ENCODE data around the gene GTF2E1. TPM values are rescaled to one million over a fixed set of nuclear protein-coding genes. Genes with fewer than 3 reads are reported as not detected.
"Not testable (repeated sequence)": the region's sequence is repeated elsewhere in the genome, so short reads cannot be mapped to it uniquely, and the experiment has no call there.

Gene GTF2E1
- 10 to 100 TPM; 26.1 to 27.0 TPM for total RNA-seq

DNA sequence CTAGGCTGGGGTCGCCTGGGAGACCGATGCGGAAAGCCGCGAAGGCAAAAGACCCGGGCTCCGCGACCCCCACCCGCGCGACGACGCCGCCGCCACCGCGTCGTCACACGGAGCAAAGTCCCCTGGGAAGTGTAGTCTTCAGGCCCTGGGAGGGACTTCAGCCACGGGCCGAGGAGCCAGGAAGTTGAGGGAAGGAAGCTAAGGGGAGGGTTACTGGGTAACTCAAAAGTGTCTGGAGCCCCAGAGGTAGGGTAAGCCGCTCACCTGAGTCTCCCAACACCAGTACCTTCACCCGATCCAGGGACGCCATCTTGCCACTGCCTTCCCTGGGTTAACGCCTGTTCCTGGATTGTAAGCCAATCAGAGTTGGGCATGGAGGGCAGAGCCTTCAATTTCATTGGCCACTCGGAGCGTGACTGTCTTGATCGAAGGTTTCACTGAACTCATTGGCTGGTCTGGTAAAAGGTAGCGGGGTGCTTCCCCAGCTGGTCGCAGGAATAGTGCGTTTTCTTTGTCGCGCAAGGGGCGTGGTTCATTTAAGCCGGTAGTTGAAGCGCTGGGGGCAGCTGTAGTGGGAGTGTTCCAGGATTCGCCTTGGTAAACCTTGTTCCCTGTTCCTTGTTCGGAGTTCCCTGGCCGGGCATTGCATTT is at the start of gene GTF2E1, which contains the start of gene RABL3:
Gene GTF2E1, plus strand, starts transcription at position 547 of the 651 bp plus-strand sequence. CDS start 7,809 bp downstream, outside the sequence.
Gene RABL3, minus strand, starts transcription at position 319 of the 651 bp plus-strand sequence. Its CDS starts 9 bp downstream, at position 310.
- Mint-ChIP-seq H3K9me3 (ENCODE audit: low read depth) (peaks cover under 1% of the 10 kb centered on the region), H3K27me3 (no peaks in the 10 kb centered on the region), H3K27ac (peak within 1 kb of the TSS; percentile 95), H3K4me3 (peak within 1 kb of the TSS; percentile 98), H3K4me1 (peaks cover 28% of the 10 kb centered on the region), H3K36me3 (ENCODE audit: low read depth) (peaks cover 30% of the 10 kb centered on the region)
- POLR2A ChIA-PET: interaction anchor here (0.7 to 1.5 kb wide), 3 partner anchors 20 to 147 kb away, joined by 3 to 5 read pairs (median 4); partner anchors contain the start of gene NDUFB4
- peak; percentile 99 for ATAC-seq
- CTCF ChIA-PET: interaction anchor here (0.9 to 3.8 kb wide), 2 partner anchors 145 to 182 kb away, joined by 3 to 17 read pairs; no protein-coding TSS in a partner anchor
- intact Hi-C loops (cut with DNase I, micrococcal nuclease): loop anchor here (1.0 to 10.0 kb wide), 9 partner anchors 53 to 1640 kb away; partner anchors contain the start of genes COX17 (in 2 of the 2), NDUFB4 (in 2 of the 2), LRRC58 (in 1 of the 2) and MIX23 (in 1 of the 2)
- peak; percentile 96 for DNase-seq

DNA sequence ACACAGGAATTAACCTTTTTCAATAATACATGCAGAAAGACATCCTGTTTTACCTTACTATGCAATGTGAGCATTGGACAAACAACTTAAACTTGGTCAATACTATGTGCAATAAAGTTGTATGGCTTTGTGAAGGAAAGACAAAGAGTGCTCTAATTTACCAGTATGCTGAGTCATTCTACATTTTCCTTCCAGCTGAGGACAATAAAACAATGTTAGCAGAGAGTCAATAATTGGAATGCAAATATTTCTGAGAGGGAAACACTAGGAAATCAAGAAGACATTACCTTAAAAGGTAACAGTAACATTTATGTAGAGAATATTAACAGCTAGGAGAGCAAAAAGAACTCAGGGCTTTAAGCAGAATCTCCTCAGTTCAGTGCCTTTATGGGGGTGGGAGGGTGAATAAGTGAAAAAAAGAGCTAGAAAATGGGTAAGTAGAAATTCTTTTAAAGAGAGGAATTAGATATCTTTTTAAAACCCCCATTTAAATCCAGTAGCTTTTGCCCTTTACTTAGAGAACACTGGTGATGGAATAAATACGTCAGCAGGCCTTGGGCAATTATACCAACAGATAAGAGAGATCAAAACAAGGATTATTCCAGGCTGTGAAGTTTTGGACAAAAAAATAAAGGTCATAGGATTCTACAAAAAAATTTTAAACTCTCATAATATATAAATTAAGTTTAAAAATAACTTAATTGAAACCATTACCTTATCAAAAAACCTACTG is 48.9 kb upstream of the GTF2E1 start:
- ATAC-seq (no peak), DNase-seq (no peak)
- peaks cover 14% of the 10 kb centered on the region for H3K36me3 Mint-ChIP-seq (ENCODE audit: low read depth)
- H3K27ac Mint-ChIP-seq: no peak overlapping the region
- no peaks in the 10 kb centered on the region for H3K9me3 Mint-ChIP-seq (ENCODE audit: low read depth)
- no peak overlapping the region for H3K4me3 Mint-ChIP-seq
- no peaks in the 10 kb centered on the region for H3K27me3 Mint-ChIP-seq
- intact Hi-C loops (cut with DNase I, micrococcal nuclease): no loop called here
- H3K4me1 Mint-ChIP-seq: peaks cover 2% of the 10 kb centered on the region
- ChIA-PET POLR2A (no interaction called here), CTCF (interaction anchor here (1.0 kb wide), 1 partner anchor 9 kb away, joined by 3 read pairs; no protein-coding TSS in a partner anchor)

DNA sequence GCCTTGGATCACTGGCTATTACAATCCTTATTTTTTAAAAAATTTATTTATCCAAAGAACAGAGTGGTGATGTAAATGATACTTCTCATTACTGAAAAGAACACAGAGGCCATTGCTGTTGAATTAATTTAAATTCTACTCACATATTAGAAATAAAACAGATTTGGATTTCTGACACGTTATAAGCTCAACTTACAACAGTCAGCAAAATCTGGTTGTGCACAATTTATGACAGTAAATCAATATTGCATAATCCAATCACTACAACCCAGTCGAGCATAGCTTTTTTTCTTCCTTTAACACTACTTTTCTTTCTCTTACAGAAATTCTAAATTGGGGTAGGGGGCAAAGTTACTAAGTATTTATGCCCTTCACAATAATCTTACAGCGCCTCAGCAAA is 43.2 kb upstream of the GTF2E1 start:
- Mint-ChIP-seq H3K27me3 (no peaks in the 10 kb centered on the region), H3K4me1 (no peaks in the 10 kb centered on the region), H3K27ac (no peak overlapping the region), H3K9me3 (ENCODE audit: low read depth) (peaks cover 8% of the 10 kb centered on the region), H3K36me3 (ENCODE audit: low read depth) (peaks cover 27% of the 10 kb centered on the region), H3K4me3 (no peak overlapping the region)
- ATAC-seq (no peak), DNase-seq (no peak)
- intact Hi-C loops (cut with DNase I, micrococcal nuclease): no loop called here
- ChIA-PET CTCF (interaction anchor here (0.6 to 1.7 kb wide), 3 partner anchors 11 to 628 kb away, joined by 3 to 4 read pairs (median 3); no protein-coding TSS in a partner anchor), POLR2A (no interaction called here)

DNA sequence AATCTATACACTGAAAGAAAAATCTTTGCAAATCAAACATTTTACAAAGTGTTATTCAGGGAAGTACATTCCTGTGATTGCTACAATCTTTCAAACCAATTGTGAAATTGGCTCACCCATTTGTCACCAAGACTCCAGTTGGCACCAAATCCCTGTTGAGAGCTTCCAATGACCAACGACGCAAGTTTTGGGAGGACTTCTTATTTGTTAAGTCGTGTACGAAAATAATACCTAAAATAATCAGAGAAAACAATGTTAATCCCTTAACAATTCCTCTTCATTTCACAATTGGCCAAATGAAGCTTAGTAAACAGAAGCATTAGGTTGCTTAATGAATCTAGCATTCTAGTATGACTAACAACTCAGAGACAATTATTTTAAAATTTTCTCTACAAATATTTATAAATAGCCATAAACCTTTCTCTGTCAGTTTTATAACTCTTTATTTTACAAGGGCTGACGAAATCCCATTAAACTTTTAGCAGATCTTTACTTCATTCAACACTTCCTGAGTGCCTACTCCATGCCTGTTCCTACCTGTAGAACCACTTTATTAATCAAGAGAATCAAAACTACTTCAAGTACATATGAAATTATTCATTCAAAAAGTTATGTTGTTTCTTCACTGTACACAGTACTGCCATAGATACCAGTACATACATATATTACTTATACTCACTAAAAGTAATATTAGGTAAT is 36.5 kb upstream of the GTF2E1 start:
- H3K27me3 Mint-ChIP-seq: no peaks in the 10 kb centered on the region
- no peak overlapping the region for H3K4me3 Mint-ChIP-seq
- DNase-seq: no peak
- POLR2A ChIA-PET: no interaction called here
- CTCF ChIA-PET: no interaction called here
- intact Hi-C loops (cut with DNase I, micrococcal nuclease): no loop called here
- peaks cover 9% of the 10 kb centered on the region for H3K9me3 Mint-ChIP-seq (ENCODE audit: low read depth)
- H3K4me1 Mint-ChIP-seq: no peaks in the 10 kb centered on the region
- H3K27ac Mint-ChIP-seq: no peak overlapping the region
- H3K36me3 Mint-ChIP-seq (ENCODE audit: low read depth): peaks cover 39% of the 10 kb centered on the region
- no peak for ATAC-seq

DNA sequence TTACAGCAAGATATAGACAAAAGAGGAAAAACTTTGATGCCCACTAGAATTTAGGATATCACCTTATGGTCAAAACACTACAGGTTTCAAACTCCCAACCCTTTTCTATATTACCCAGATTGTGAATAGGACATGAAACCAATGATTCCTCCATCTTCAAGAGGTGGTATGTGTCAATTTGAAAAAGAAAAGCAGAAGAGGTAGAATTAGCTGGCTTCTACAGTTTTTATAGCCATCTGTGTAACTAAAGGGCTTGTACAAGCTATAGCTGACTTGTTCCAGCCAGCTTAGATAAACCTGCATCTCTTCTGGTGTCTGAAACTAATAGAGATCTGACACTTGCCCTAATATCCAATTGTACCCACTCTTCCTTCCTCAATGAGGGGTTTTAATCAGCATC is 35.6 kb upstream of the GTF2E1 start:
- CTCF ChIA-PET: no interaction called here

DNA sequence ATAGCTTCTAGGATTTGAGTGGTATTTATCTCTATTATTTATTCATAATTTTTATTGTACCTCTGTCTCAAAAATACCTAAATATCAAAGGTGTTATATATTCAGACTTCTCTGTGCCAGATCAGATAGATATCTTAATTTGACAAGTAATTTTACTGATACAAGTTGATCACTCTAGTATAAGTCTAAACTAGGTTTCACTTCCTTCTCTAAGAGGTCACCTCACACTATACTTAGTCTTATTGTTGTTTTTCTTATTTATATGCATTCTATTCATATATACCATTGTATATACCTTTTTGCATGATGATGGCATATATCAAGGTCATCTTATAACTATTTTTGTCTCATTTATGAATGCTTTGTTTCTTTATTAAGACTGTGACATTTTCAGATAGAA is 34.1 kb upstream of the GTF2E1 start:
- intact Hi-C loops (cut with DNase I, micrococcal nuclease): no loop called here
- Mint-ChIP-seq H3K9me3 (ENCODE audit: low read depth) (peaks cover 7% of the 10 kb centered on the region), H3K4me3 (no peak overlapping the region), H3K36me3 (ENCODE audit: low read depth) (peaks cover 30% of the 10 kb centered on the region), H3K27me3 (no peaks in the 10 kb centered on the region), H3K4me1 (peaks cover 4% of the 10 kb centered on the region), H3K27ac (no peak overlapping the region)
- DNase-seq (no peak), ATAC-seq (no peak)
- CTCF ChIA-PET: no interaction called here
- POLR2A ChIA-PET: no interaction called here

More for the DNA sequence above, 35.6 kb upstream of the GTF2E1 start:
- no peak for DNase-seq
- Mint-ChIP-seq H3K4me1 (no peaks in the 10 kb centered on the region), H3K27ac (no peak overlapping the region), H3K27me3 (no peaks in the 10 kb centered on the region), H3K4me3 (no peak overlapping the region), H3K9me3 (ENCODE audit: low read depth) (peaks cover 9% of the 10 kb centered on the region), H3K36me3 (ENCODE audit: low read depth) (peaks cover 39% of the 10 kb centered on the region)
- intact Hi-C loops (cut with DNase I, micrococcal nuclease): no loop called here
- POLR2A ChIA-PET: no interaction called here
- no peak for ATAC-seq

DNA sequence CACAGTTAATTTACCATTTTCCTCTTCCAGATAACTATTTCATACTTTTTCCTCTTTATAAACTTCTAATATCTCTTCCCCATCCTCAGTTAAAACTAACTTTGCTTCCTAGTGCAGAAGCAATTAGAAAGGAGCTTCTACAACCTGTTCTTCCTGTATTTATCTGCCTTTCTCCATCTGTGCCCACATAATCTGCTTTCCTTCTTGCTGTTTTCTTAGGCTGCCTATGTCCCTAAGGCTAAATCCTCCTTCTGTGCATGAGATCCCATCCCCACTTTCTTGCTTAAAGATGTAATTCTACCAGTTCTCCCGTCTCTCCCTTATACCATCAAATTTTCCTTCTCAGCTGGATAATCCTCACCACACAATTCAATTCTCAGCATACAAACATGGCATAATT is 32.2 kb upstream of the GTF2E1 start:
- POLR2A ChIA-PET: no interaction called here
- no peaks in the 10 kb centered on the region for H3K9me3 Mint-ChIP-seq (ENCODE audit: low read depth)
- CTCF ChIA-PET: interaction anchor here (0.6 to 1.3 kb wide), 2 partner anchors 11 to 733 kb away, joined by 3 to 4 read pairs; no protein-coding TSS in a partner anchor

DNA sequence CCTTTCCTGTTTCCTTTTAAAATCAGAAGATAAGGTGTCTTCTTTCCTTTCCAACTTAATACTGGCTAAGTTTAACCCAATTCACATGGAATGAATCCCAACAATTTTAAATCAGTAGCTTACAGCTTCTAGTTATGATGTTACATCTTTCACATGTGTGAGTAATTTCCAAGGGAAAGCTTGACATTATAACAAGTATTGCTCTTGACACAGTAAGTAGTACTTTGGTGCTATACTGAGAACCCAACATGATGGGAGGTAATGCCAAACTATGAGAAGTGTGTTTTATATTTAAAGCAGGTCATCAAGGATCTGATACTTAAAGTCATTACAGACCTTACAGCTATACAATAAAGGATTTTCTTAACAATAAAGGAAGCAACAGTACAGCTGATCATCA is 29.3 kb upstream of the GTF2E1 start:
- H3K27me3 Mint-ChIP-seq: no peaks in the 10 kb centered on the region
- ATAC-seq (peak; percentile 36), DNase-seq (no peak)
- no peak overlapping the region for H3K27ac Mint-ChIP-seq
- peaks cover 15% of the 10 kb centered on the region for H3K36me3 Mint-ChIP-seq (ENCODE audit: low read depth)
- intact Hi-C loops (cut with DNase I, micrococcal nuclease): no loop called here
- CTCF ChIA-PET: no interaction called here
- H3K4me1 Mint-ChIP-seq: peaks cover 13% of the 10 kb centered on the region
- POLR2A ChIA-PET: interaction anchor here (0.8 kb wide), 1 partner anchor 29 kb away, joined by 4 read pairs; the partner anchor contains the start of genes GTF2E1 and RABL3
- H3K9me3 Mint-ChIP-seq (ENCODE audit: low read depth): no peaks in the 10 kb centered on the region
- H3K4me3 Mint-ChIP-seq: no peak overlapping the region

More for the DNA sequence above, 32.2 kb upstream of the GTF2E1 start:
- Mint-ChIP-seq H3K36me3 (ENCODE audit: low read depth) (peaks cover 21% of the 10 kb centered on the region), H3K27ac (no peak overlapping the region), H3K4me1 (peaks cover 7% of the 10 kb centered on the region), H3K27me3 (no peaks in the 10 kb centered on the region), H3K4me3 (no peak overlapping the region)
- DNase-seq (no peak), ATAC-seq (no peak)
- intact Hi-C loops (cut with DNase I, micrococcal nuclease): no loop called here

DNA sequence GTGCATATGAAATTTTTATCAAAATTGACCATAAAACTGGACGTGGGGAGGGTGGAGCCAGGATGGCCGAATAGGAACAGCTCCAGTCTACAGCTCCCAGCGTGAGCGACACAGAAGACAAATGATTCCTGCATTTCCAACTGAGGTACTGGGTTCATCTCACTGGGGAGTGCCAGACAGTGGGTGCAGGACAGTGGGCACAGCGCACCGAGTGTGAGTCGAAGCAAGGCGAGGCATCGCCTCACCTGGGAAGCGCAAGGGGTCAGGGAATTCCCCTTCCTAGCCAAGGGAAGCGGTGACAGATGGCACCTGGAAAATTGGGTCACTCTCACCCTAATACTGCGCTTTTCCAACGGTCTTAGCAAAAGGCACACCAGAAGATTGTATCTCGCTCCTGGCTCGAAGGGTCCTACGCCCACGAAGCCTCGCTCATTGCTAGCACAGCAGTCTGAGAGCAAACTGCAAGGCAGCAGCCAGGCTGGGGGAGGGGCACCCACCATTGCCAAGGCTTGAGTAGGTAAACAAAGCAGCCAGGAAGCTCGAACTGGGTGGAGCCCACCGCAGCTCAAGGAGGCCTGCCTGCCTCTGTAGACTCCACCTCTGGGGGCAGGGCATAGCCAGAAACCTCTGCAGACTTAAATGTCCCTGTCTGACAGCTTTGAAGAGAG is 23.2 kb upstream of the GTF2E1 start:
- POLR2A ChIA-PET: not testable (repeated sequence)
- peak; percentile 53 for ATAC-seq
- H3K27ac Mint-ChIP-seq: peak overlapping the region; percentile 15

DNA sequence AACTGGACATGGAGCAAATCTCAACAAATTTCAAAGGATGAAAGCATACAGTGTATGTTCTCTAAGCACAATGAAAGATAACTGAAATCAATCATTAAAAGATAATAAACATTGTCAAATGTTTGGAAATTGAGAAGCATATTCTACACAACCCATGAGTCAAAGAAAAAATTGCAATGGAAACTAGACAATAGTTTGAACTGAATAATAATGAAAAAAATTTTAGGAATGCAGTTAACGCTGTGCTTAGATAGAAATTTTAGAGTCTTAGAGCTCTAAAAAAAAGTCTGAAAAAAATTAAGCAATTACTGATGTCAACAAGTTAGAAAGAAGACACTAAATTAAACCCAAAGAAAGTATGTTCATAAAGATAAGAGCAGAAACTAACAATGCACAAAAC is 15.8 kb upstream of the GTF2E1 start:
- ChIA-PET CTCF (no interaction called here), POLR2A (no interaction called here)
- Mint-ChIP-seq H3K4me3 (no peak overlapping the region), H3K36me3 (ENCODE audit: low read depth) (peaks cover 35% of the 10 kb centered on the region), H3K4me1 (no peaks in the 10 kb centered on the region), H3K27me3 (no peaks in the 10 kb centered on the region), H3K27ac (no peak overlapping the region), H3K9me3 (ENCODE audit: low read depth) (peaks cover 2% of the 10 kb centered on the region)
- ATAC-seq: no peak
- intact Hi-C loops (cut with DNase I, micrococcal nuclease): no loop called here
- DNase-seq: no peak

More for the DNA sequence above, 23.2 kb upstream of the GTF2E1 start:
- intact Hi-C loops (cut with DNase I, micrococcal nuclease); H3K9me3 Mint-ChIP-seq (ENCODE audit: low read depth); H3K27me3 Mint-ChIP-seq: not testable (repeated sequence)
- CTCF ChIA-PET: interaction anchor here (0.6 to 0.7 kb wide), 2 partner anchors 20 to 966 kb away, joined by 3 to 4 read pairs; no protein-coding TSS in a partner anchor
- DNase-seq: peak; percentile 71
- Mint-ChIP-seq H3K4me1 (peaks cover 39% of the 10 kb centered on the region), H3K4me3 (peak overlapping the region; percentile 24), H3K36me3 (ENCODE audit: low read depth) (peaks cover 38% of the 10 kb centered on the region)

All from activated CD4-positive, alpha-beta T cell treated with anti-CD3 and anti-CD28 coated beads for 36 hours (primary cell).